Fibroblast of lung (primary cell): ENCODE data around the gene NCL. TPM values are rescaled to one million over a fixed set of nuclear protein-coding genes. Genes with fewer than 3 reads are reported as not detected.

ENCODE experiments used
- DNase-seq, 2 donors: peaks; one replicate each; pipeline versions ENCODE4 v3.0.0 to v3.0.0-alpha.2; 2010; ENCODE audit warnings: low read depth in 2 of 2
- H2AFZ ChIP-seq: 2 replicates; pipeline ENCODE4 v1.5.1; 2012; ENCODE audit warnings: low read length, control low read depth, inconsistent platforms
- H3K27ac ChIP-seq: 2 replicates; pipeline ENCODE4 v1.5.1; 2011; ENCODE audit warnings: low read length, control low read depth; ENCODE audit not compliant: insufficient read depth
- H3K27me3 ChIP-seq: 2 replicates; pipeline ENCODE4 v1.5.1; 2011; ENCODE audit warnings: mild to moderate bottlenecking, low read length; ENCODE audit not compliant: control insufficient read depth, insufficient read depth
- H3K36me3 ChIP-seq: 2 replicates; pipeline ENCODE4 v1.5.1; 2011; ENCODE audit warnings: low read length; ENCODE audit not compliant: control insufficient read depth, insufficient read depth
- H3K4me1 ChIP-seq: 2 replicates; pipeline ENCODE4 v1.5.1; 2011; ENCODE audit warnings: low read length; ENCODE audit not compliant: control insufficient read depth, insufficient read depth; ENCODE audit errors: extremely low read depth
- H3K4me2 ChIP-seq: 2 replicates; pipeline ENCODE4 v1.5.1; 2011; ENCODE audit warnings: low read length, control low read depth; ENCODE audit not compliant: insufficient read depth; ENCODE audit errors: extremely low read depth
- H3K4me3 ChIP-seq, 4 experiments: fragments of 200-600 bp in 1 of 4; sonication (generic) in 1 of 4; replicated peaks in 1 of 4; 2 replicates each; pipeline ENCODE4 v1.5.1; 2011 to 2016; ENCODE audit warnings: low read length in 4 of 4, low read depth in 3 of 4, mild to moderate bottlenecking in 3 of 4, control low read depth in 2 of 4, inconsistent platforms in 1 of 4, mixed read lengths in 1 of 4; ENCODE audit not compliant: insufficient read depth in 1 of 4; ENCODE audit errors: control extremely low read depth in 1 of 4
- H3K79me2 ChIP-seq: 2 replicates; pipeline ENCODE4 v1.5.1; 2012; ENCODE audit warnings: mild to moderate bottlenecking, low read length, inconsistent platforms; ENCODE audit not compliant: control insufficient read depth, insufficient read depth
- H3K9ac ChIP-seq: 2 replicates; pipeline ENCODE4 v1.5.1; 2011; ENCODE audit warnings: mild to moderate bottlenecking, low read length, control low read depth; ENCODE audit not compliant: insufficient read depth
- H3K9me3 ChIP-seq: 2 replicates; pipeline ENCODE4 v1.5.1; 2012; ENCODE audit warnings: low read depth, low read length; ENCODE audit not compliant: control insufficient read depth, insufficient read depth
- H4K20me1 ChIP-seq: 2 replicates; pipeline ENCODE4 v1.5.1; 2011; ENCODE audit warnings: low read length; ENCODE audit not compliant: control insufficient read depth, insufficient read depth; ENCODE audit errors: extremely low read depth
- EZH2 ChIP-seq: IDR thresholded peaks from 2 replicates; pipeline ENCODE4 v1.5.1; 2012; ENCODE audit warnings: low read length, control low read depth, mild to moderate bottlenecking; ENCODE audit errors: missing control alignments
- polyA plus RNA-seq, 2 donors: library from polyadenylated mRNA; depleted of rRNA in 1 of 2; stranded (reverse) in 1 of 2; unstranded in 1 of 2; fragments of >200 nt; gene quantifications; 2 replicates each; pipeline ENCODE4 v1.2.1, GENCODE V29; 2011 to 2012; ENCODE audit warnings: missing spikeins in 1 of 2
- total RNA-seq: library from RNA; depleted of rRNA; stranded (reverse); fragments of >200 nt; gene quantifications from 2 replicates; pipeline ENCODE4 v1.2.1, GENCODE V29; 2014
- TF ChIP-seq, protein P1 (sequence below), 2 donors: IDR thresholded peaks in 1 of 2; conservative IDR thresholded peaks in 1 of 2; 1 replicate in 1 of 2; 2 replicates in 1 of 2; pipeline ENCODE4 v1.5.1; 2011 to 2012; ENCODE audit warnings: low read length in 2 of 2, control low read depth in 1 of 2, inconsistent platforms in 1 of 2, low read depth in 1 of 2, mild to moderate bottlenecking in 1 of 2

The NCL gene
- total and polyA plus RNA-seq, 2 donors (not counting 1 experiment from before 2014, with no cell fraction given), result 73.5 to 113 TPM

DNA sequence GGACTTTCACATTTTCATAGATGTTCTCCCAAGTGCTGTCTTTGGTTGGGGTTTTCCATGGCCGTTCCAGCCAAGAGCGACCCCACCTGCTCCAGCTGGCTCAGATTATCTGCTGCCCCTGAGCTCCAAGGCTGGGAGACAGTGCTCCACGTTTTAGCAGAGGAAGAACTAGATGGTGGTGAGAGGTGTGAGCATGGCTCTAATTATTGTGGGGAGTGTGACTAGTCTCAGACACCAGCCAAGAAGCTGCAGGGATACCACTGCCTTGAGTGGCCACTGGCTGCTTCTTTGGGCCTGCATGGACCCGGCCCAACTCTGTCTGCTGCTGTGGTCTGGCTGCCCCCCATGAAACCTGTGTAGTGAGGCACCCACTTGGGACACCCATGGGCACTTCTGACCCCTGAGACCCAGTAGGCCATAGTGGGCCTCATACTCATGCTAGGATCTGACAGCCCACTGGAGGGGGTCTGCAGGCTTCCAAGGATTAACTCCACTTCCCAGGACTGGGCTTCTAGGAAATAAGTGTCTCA is 2.8 kb upstream of the NCL start:
- H3K4me3 ChIP-seq, result no peak overlapping the region
- no peaks in the 10 kb centered on the region for H3K36me3 ChIP-seq
- H3K4me2 ChIP-seq, result no peak overlapping the region
- no peak overlapping the region for H2AFZ ChIP-seq
- no peaks in the 10 kb centered on the region for H3K4me1 ChIP-seq
- H4K20me1 ChIP-seq, result peaks cover 7% of the 10 kb centered on the region
- no peak for TF ChIP-seq EZH2
- TF ChIP-seq, protein P1, sequence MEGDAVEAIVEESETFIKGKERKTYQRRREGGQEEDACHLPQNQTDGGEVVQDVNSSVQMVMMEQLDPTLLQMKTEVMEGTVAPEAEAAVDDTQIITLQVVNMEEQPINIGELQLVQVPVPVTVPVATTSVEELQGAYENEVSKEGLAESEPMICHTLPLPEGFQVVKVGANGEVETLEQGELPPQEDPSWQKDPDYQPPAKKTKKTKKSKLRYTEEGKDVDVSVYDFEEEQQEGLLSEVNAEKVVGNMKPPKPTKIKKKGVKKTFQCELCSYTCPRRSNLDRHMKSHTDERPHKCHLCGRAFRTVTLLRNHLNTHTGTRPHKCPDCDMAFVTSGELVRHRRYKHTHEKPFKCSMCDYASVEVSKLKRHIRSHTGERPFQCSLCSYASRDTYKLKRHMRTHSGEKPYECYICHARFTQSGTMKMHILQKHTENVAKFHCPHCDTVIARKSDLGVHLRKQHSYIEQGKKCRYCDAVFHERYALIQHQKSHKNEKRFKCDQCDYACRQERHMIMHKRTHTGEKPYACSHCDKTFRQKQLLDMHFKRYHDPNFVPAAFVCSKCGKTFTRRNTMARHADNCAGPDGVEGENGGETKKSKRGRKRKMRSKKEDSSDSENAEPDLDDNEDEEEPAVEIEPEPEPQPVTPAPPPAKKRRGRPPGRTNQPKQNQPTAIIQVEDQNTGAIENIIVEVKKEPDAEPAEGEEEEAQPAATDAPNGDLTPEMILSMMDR (conservative IDR thresholded peaks at IDR 0.05 in 1 of 2, IDR thresholded peaks at IDR 0.05 in 1 of 2; ENCODE audit: low read depth in 1 of 2, low read length in 2 of 2), result no peak
- no peak for DNase-seq
- no peak overlapping the region for H3K27ac ChIP-seq
- H3K9ac ChIP-seq, result no peak overlapping the region
- peaks cover 3% of the 10 kb centered on the region for H3K27me3 ChIP-seq
- H3K9me3 ChIP-seq, result no peaks in the 10 kb centered on the region
- peaks cover 21% of the 10 kb centered on the region for H3K79me2 ChIP-seq

DNA sequence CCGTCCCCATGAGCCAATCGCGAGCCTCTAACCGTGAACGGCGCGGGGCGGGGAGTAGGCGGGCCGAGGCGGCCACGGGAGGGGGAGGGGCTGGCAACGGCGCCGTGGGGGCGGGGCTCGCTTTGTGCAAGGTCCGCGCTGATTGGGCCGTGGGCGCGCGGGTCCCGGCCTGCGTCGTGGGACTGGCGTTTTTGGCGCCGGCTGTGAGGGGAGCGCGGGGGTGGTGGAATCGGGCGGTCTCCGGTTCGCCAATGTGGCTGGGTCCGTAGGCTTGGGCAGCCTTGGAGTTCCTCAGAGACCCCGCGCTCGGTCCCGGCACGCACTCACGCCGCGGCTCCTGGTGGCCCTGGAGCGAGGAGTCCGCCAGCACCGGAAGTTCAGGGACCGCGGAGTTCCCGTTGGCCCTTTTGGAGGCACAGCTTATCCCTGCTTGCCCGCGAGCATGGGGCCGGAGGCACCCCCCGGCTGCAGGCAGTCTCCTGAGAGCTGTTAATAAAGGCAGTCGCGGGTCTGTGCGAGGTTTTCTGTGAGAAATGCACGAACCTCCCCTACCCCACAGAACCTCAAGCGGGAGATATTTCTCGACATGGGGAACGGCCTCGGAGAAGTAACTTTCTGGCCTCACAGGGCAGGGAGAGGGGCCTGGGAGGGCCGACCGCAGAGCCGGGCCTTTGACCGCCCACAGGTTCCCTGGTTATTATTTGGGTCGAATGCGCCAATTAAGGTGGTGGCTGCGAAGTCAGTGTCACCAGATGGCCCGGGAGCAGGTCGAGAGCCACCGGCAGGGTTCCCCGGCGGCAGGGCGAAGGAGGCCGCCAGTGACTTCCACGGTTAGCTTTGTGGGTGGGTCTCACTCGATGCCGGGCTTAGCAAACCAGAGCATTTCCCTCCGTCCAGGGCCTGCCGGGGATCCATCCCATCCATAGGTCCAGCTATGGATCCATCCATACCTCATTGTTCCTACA is 574 bp upstream of the NCL start:
- peak overlapping the region; percentile 94 for H3K9ac ChIP-seq
- TF ChIP-seq, protein P1 (conservative IDR thresholded peaks at IDR 0.05 in 1 of 2, IDR thresholded peaks at IDR 0.05 in 1 of 2; ENCODE audit: low read depth in 1 of 2, low read length in 2 of 2), result no peak
- TF ChIP-seq EZH2, result no peak
- peak overlapping the region; percentile 71 to 98 (median 78) for H3K4me3 ChIP-seq
- peaks cover 39% of the 10 kb centered on the region for H3K79me2 ChIP-seq
- peak; percentile 12 to 24 for DNase-seq
- H2AFZ ChIP-seq, result peak overlapping the region; percentile 83
- H4K20me1 ChIP-seq, result peaks cover 9% of the 10 kb centered on the region
- peak overlapping the region; percentile 90 for H3K4me2 ChIP-seq
- no peaks in the 10 kb centered on the region for H3K27me3 ChIP-seq
- peaks cover 2% of the 10 kb centered on the region for H3K4me1 ChIP-seq
- peaks cover 12% of the 10 kb centered on the region for H3K36me3 ChIP-seq
- H3K27ac ChIP-seq, result peak overlapping the region; percentile 99
- no peaks in the 10 kb centered on the region for H3K9me3 ChIP-seq

DNA sequence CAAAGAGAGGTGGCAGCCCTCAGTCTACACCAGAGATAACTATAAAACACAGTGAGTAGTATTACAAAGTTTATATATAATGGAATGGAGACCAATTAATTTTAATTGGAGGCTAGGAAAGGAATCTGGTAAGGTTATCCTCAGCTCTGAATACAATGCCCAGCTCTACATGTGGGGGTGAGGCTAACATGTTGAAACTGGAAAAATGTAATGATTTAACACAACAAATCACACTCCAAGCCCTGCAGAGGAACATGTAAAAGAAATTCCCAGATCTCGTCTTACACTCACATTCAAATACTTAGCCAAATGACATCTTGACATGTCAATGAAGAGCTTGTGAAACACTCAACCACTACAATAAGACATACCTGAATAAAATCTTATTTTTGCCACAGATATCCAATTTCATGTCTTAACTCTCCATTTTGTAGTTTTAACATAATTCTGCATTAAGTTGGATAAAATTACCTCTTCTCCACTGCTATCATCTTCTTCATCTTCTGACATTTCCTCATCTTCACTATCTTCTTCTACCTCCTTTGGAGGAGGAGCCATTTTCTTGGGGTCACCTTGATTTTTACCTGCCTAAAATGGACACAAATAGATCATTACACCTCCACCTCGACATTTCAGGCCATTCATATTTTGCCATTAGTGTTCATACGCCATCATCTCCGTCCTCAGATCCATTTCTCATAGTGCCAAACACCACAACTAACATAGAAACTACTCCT is 1.4 kb downstream of the NCL start:
- H3K9ac ChIP-seq, result peak overlapping the region; percentile 100
- peaks cover 23% of the 10 kb centered on the region for H3K36me3 ChIP-seq
- H2AFZ ChIP-seq, result no peak overlapping the region
- H3K27me3 ChIP-seq, result no peaks in the 10 kb centered on the region
- peaks cover 2% of the 10 kb centered on the region for H3K4me1 ChIP-seq
- no peaks in the 10 kb centered on the region for H3K9me3 ChIP-seq
- TF ChIP-seq EZH2, result no peak
- TF ChIP-seq, protein P1 (conservative IDR thresholded peaks at IDR 0.05 in 1 of 2, IDR thresholded peaks at IDR 0.05 in 1 of 2; ENCODE audit: low read depth in 1 of 2, low read length in 2 of 2), result no peak
- peaks cover 9% of the 10 kb centered on the region for H4K20me1 ChIP-seq
- peaks cover 43% of the 10 kb centered on the region for H3K79me2 ChIP-seq
- H3K4me2 ChIP-seq, result peak overlapping the region; percentile 97
- DNase-seq, result no peak
- H3K4me3 ChIP-seq, result peak overlapping the region; percentile 96 to 98 (median 97)
- peak overlapping the region; percentile 99 for H3K27ac ChIP-seq
